ENCODE measurements around the gene HDAC11.

DNA sequence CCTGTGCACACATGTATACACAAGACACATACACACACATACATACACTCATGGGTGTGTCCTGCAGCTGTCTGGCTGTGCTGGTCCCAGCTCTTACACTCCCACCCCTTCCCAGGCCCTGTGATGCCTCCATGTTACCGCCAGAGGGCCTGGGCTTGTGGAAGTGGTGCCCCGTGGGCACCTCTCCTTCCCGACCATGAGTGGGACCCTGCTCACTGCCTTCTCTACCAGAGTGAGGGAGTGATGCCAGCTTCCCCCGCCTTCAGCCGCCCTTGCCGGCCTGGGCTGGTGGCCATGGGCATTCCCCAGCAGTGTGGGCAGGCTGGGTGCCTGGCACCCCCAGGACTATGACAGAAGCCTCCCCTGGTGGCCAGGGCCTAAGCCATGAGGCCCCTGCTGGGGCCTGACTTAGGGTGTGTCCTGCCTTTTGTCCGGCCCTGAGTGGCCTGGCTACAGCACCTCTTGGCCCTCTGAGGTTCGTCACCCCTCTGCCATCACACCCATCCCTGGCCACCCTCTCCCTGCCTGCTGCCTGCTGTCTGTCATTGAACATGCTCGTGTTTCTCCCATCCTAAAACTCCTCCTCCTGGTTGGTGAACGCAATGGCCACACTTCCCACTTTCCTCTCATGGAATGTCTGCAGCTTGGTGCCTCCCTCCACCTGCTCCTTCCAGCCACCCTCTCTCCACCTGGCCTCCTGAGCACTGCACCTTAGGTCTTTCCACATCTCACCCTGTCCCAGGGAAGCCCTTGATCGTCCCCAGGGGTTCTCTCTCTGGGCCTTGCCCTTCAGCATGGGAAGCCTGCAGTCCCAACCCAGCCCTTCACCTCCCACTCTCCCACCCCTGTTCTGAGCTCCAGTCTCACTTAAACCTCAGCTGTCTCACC, 14.6 kb downstream of the HDAC11 start:
- no peak for TF ChIP-seq HIVEP1 (CRISPR knock-in tag; IDR thresholded peaks at IDR 0.05)
- no peak for TF ChIP-seq PRDM15 (CRISPR knock-in tag; IDR thresholded peaks at IDR 0.05)
- no peak for TF ChIP-seq CHD2 (IDR thresholded peaks at IDR 0.05; ENCODE audit: low read depth, low read length)
- no peak for TF ChIP-seq EP300 (IDR thresholded peaks at IDR 0.05; ENCODE audit: low read depth in 2 of 2, low read length in 2 of 2)
- TF ChIP-seq EP300 (CRISPR knock-in tag; IDR thresholded peaks at IDR 0.05; ENCODE audit: borderline replicate concordance): no peak
- TF ChIP-seq ZBTB1 (CRISPR knock-in tag; IDR thresholded peaks at IDR 0.05; ENCODE audit: borderline replicate concordance): no peak
- no peak for TF ChIP-seq ZBTB7A (CRISPR knock-in tag; IDR thresholded peaks at IDR 0.05)
- TF ChIP-seq, protein P1, sequence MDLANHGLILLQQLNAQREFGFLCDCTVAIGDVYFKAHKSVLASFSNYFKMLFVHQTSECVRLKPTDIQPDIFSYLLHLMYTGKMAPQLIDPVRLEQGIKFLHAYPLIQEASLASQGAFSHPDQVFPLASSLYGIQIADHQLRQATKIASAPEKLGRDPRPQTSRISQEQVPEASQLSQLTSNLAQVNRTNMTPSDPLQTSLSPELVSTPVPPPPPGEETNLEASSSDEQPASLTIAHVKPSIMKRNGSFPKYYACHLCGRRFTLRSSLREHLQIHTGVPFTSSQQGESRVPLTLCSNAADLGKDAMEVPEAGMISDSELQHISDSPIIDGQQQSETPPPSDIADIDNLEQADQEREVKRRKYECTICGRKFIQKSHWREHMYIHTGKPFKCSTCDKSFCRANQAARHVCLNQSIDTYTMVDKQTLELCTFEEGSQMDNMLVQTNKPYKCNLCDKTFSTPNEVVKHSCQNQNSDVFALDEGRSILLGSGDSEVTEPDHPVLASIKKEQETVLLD (CRISPR knock-in tag; IDR thresholded peaks at IDR 0.05; ENCODE audit: low read depth): no peak
- no peak for TF ChIP-seq ZNF350 (CRISPR knock-in tag; IDR thresholded peaks at IDR 0.05; ENCODE audit: borderline replicate concordance, low read depth)
- TF ChIP-seq REST (IDR thresholded peaks at IDR 0.05; ENCODE audit: borderline replicate concordance in 1 of 2, low read depth in 1 of 2, low read length in 2 of 2): no peak
- TF ChIP-seq FOXP4 (CRISPR knock-in tag; IDR thresholded peaks at IDR 0.05): no peak
- no peak for TF ChIP-seq SRSF4 (IDR thresholded peaks at IDR 0.05; ENCODE audit: low read depth, low read length, poor library complexity, severe bottlenecking)
- TF ChIP-seq TARDBP (CRISPR knock-in tag; IDR thresholded peaks at IDR 0.05): no peak
- TF ChIP-seq, protein P2, sequence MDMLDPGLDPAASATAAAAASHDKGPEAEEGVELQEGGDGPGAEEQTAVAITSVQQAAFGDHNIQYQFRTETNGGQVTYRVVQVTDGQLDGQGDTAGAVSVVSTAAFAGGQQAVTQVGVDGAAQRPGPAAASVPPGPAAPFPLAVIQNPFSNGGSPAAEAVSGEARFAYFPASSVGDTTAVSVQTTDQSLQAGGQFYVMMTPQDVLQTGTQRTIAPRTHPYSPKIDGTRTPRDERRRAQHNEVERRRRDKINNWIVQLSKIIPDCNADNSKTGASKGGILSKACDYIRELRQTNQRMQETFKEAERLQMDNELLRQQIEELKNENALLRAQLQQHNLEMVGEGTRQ (IDR thresholded peaks at IDR 0.05; ENCODE audit: low read depth, low read length): no peak
- TF ChIP-seq, protein P2 (CRISPR knock-in tag; IDR thresholded peaks at IDR 0.05; ENCODE audit: borderline replicate concordance): no peak

All from HepG2 (cell line).